ENCODE data around the gene ECHDC3. TPM values are rescaled to one million over a fixed set of nuclear protein-coding genes. Genes with fewer than 3 reads are reported as not detected.

The ECHDC3 gene
- total and polyA plus RNA-seq, 7 donors: 4.8 to 21.8 (median 13.8) TPM

- 74 to 83% methylated on average over 10 of the region's 10 CpGs for WGBS, 2 donors
- Histone ChIP-seq H3K9me3 (no peaks in the 10 kb centered on the region), H3K4me1 (no peaks in the 10 kb centered on the region), H3K27me3 (peaks cover 0 to 7% (median 0%) of the 10 kb centered on the region in 3 donors), H3K27ac (no peak overlapping the region), H3K4me3 (no peak overlapping the region), H3K36me3 (no peaks in the 10 kb centered on the region)
- no peak for DNase-seq
- TF ChIP-seq POLR2A (IDR thresholded peaks at IDR 0.05) (no peak), CTCF (IDR thresholded peaks at IDR 0.05) (no peak), POLR2AphosphoS5 (IDR thresholded peaks at IDR 0.05) (no peak), EP300 (IDR thresholded peaks at IDR 0.05) (no peak)
- intact Hi-C loops (cut with DNase I): no loop called here
Measured at GRCh38 chr10:11787846-11788245, 45.7 kb downstream of the ECHDC3 start.

DNA sequence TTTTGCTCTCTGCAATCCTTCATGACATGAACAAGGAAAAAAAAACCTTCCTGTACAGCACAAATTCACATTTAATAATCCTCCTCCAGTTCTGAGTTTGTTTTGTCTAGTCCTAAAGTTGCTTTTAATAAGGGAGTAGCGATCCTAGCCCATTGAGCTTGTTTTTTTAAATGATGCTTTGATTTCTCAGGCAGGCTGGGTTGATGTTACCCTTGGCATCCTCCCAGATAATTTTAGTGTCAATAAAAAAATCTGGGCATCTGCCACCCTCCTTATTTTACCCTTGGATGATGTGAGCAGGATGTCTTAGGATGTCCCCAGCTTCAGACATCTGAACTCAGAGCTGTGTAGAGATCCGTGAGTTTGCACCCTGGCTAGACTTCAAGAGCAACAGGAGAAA, 47.1 kb downstream of the ECHDC3 start:
- WGBS, 2 donors: 26 to 67% methylated on average over 2 of the region's 2 CpGs
- intact Hi-C loops (cut with DNase I): no loop called here
- H3K36me3 ChIP-seq: no peaks in the 10 kb centered on the region
- DNase-seq: no peak
- H3K4me1 ChIP-seq: no peaks in the 10 kb centered on the region
- no peak overlapping the region for H3K27ac ChIP-seq
- no peaks in the 10 kb centered on the region for H3K9me3 ChIP-seq
- no peak overlapping the region for H3K4me3 ChIP-seq
- TF ChIP-seq EP300 (IDR thresholded peaks at IDR 0.05): no peak
- no peak for TF ChIP-seq POLR2A (IDR thresholded peaks at IDR 0.05)
- no peak for TF ChIP-seq CTCF (IDR thresholded peaks at IDR 0.05)
- TF ChIP-seq POLR2AphosphoS5 (IDR thresholded peaks at IDR 0.05): no peak
- H3K27me3 ChIP-seq: peaks cover 0 to 7% (median 0%) of the 10 kb centered on the region in 3 donors

- no peak for DNase-seq
- TF ChIP-seq EP300 (IDR thresholded peaks at IDR 0.05) (no peak), POLR2A (IDR thresholded peaks at IDR 0.05) (no peak), POLR2AphosphoS5 (IDR thresholded peaks at IDR 0.05) (no peak), CTCF (IDR thresholded peaks at IDR 0.05) (no peak)
- Histone ChIP-seq H3K27me3 (peaks cover 0 to 7% (median 0%) of the 10 kb centered on the region in 3 donors), H3K27ac (no peak overlapping the region), H3K36me3 (no peaks in the 10 kb centered on the region), H3K4me1 (no peaks in the 10 kb centered on the region), H3K9me3 (no peaks in the 10 kb centered on the region), H3K4me3 (no peak overlapping the region)
- WGBS, 2 donors: 82 to 88% methylated on average over 8 of the region's 8 CpGs
- intact Hi-C loops (cut with DNase I): no loop called here
Measured at GRCh38 chr10:11789956-11790355, 47.8 kb downstream of the ECHDC3 start.

DNA sequence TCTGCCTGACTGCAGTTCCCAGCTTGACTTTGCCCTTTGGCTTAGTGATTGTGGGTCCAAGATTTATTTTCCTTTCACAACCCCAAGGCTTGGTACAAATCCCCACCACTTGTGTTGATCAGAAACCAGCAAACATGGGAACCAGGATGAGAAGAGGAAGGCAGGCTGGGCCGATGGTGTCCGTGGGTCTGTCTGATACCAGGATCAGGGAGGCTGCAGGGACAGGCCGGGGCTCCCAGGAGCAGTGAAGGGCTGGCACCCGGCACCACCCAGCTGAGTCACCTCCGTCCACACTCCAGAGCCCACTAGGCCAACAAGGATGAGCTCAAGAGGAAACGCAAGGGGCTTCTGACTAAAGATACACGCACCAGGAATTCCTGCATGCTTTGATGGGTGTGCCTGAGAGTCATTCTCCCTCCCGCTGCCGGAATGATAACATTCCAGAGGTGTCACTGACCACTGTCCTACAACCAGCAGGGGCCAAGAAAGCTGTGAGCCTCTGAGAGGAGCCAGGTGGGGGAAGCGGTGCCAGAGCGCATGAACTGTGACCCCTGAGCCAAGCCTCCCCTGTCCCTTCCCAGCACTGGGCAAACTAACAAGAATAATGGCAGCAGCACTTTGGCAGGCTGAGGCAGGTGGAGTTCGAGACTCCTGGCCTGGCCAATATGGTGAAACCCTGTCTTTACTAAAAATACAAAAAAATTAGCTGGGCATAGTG, 51.7 kb downstream of the ECHDC3 start:
- Histone ChIP-seq H3K36me3 (no peaks in the 10 kb centered on the region), H3K4me1 (no peaks in the 10 kb centered on the region), H3K27ac (no peak overlapping the region), H3K9me3 (no peaks in the 10 kb centered on the region), H3K4me3 (no peak overlapping the region), H3K27me3 (peaks cover 0 to 7% (median 0%) of the 10 kb centered on the region in 3 donors)
- DNase-seq: no peak
- intact Hi-C loops (cut with DNase I): no loop called here
- no peak for TF ChIP-seq POLR2A (IDR thresholded peaks at IDR 0.05)
- TF ChIP-seq CTCF (IDR thresholded peaks at IDR 0.05): no peak
- WGBS, 2 donors: 88 to 93% methylated on average over 12 of the region's 12 CpGs

DNA sequence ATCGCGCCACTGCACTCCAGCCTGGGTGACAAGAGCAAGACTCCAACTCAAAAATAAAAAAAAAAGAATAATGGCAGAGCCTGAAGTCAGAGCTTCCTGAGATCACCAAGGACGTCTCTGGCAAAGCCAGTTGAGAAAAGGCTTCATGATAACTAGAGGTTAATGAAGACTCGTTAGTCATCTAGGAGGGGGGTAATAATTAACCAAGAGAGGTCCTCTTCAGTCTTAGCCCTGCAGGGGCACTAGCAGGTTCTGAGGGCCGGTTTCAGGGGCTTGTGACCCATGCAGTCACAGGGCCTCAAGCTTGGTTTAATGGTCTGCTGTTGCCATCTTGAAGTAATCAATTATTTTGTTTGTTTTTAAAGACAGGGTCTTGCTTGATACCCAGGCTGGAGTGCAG, 52.4 kb downstream of the ECHDC3 start:
- H3K36me3 ChIP-seq: no peaks in the 10 kb centered on the region
- DNase-seq: no peak
- intact Hi-C loops (cut with DNase I): no loop called here
- 89 to 92% methylated on average over 5 of the region's 5 CpGs for WGBS, 2 donors
- no peaks in the 10 kb centered on the region for H3K9me3 ChIP-seq
- no peak for TF ChIP-seq POLR2AphosphoS5 (IDR thresholded peaks at IDR 0.05)
- no peak overlapping the region for H3K27ac ChIP-seq
- H3K4me3 ChIP-seq: no peak overlapping the region
- peaks cover 0 to 7% (median 0%) of the 10 kb centered on the region in 3 donors for H3K27me3 ChIP-seq
- H3K4me1 ChIP-seq: no peaks in the 10 kb centered on the region
